IPS-11a (cell line): ENCODE data around the gene KRTCAP2.
"Not testable (repeated sequence)": the region's sequence is repeated elsewhere in the genome, so short reads cannot be mapped to it uniquely, and the experiment has no call there.

Source experiments
- H3K4me3 ChIP-seq: one replicate; pipeline ENCODE4 v1.5.1; 2013; ENCODE audit warnings: low read depth, low read length, control low read depth

Gene KRTCAP2

GRCh38 chr1:155170101-155170785 is 2.9 kb downstream of the KRTCAP2 start:
- H3K4me3 ChIP-seq: no peak overlapping the region

DNA sequence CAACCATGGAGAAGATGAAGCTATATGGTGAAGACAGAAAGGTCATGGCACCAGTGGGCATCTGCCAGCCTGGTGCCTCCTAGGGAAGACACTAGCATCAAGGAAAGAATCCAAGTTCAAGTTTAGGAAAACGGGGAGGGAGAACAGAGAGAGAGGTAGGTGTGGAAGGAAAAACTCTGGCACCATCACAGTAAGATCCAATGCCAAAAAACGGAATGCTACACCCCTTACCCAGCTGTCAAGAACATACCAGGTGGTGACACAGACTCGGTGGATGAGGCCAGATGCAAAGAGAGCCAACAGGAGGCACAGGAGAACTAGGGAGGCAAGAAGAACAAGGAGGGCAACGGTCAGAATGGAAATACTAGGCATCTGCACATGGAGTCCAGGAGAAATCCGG is 3.6 kb downstream of the KRTCAP2 start:
- no peak overlapping the region for H3K4me3 ChIP-seq

DNA sequence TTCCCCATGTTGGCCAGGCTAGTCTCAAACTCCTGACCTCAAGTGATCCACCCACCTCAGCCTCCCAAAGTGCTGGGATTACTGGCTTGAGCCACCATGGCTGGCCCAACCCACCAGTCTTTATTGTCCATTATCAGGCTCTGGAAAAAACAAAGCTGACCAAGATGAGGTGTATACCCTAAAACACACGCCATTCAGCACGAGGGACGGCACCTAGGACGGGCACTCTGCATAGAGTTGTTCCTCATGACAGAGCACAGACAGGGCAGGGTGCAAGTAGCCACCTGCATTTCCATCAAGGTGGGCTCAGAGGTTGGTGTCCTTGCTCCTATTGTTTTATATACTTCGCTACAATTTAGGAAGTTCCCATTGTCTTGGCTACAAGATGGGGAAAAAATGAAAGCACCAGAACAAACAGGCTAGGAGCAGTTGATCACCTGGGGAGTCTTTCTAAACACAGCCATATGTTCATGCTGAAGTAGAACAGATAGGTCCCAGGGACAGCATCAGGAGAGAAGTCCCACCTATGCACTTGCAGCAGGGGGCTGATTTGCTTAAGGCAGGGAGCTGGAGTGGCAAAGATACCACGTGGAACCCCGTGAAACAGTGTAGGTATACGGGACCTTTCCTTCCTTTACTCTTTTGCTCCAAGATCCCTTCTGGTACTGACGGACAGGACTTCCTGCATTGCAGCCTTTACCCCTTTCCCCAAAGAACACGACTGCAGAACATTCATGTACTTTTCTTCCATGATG is 4.5 kb downstream of the KRTCAP2 start:
- no peak overlapping the region for H3K4me3 ChIP-seq

GRCh38 chr1:155168105-155168445 is 5.0 kb downstream of the KRTCAP2 start:
- H3K4me3 ChIP-seq: not testable (repeated sequence)

DNA sequence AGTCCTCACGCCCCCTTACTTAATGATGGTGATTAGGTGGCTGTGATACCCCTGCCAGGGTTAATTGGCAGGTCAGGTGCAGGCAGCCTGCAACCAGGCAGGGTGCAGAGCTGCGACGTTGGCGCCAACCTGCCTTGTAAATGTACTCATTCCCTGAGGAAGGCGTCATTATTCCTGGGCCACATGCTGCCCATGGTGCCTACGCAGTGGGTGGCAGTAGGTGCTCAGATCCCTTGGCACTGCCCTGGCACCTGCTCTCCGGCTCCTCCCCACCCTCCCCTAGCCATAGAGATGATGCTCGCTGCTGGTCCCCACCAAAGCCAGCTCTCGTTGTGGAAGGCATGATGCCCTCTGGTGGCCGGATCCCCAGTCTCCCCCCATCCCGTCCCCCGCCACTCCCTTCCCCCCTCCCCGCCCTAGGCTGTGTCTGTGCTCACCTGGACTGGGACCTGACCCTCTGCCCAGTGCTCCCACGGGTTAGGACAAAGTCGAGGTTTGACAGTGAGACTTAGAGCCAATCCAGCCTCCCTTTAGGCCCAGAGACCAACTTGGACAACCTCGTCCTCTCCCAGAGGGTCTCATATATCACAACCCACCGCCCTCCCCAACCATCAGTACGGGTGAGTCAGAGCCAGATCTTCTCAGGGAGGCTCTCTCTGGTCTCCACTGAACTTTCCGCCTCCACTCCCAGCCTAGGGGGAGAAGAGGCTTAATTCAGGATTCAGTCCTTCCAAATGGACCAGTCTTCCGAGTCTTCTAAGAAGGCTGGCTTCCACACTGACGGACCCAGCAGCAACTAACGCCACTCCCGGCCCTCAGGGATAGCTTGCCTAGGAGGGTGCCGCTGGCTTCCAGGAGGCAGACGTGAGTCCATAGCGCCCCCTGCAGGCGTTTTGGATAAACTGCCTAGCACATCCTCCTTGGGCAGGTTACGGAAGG is 5.7 kb downstream of the KRTCAP2 start:
- peak overlapping the region; percentile 35 for H3K4me3 ChIP-seq

DNA sequence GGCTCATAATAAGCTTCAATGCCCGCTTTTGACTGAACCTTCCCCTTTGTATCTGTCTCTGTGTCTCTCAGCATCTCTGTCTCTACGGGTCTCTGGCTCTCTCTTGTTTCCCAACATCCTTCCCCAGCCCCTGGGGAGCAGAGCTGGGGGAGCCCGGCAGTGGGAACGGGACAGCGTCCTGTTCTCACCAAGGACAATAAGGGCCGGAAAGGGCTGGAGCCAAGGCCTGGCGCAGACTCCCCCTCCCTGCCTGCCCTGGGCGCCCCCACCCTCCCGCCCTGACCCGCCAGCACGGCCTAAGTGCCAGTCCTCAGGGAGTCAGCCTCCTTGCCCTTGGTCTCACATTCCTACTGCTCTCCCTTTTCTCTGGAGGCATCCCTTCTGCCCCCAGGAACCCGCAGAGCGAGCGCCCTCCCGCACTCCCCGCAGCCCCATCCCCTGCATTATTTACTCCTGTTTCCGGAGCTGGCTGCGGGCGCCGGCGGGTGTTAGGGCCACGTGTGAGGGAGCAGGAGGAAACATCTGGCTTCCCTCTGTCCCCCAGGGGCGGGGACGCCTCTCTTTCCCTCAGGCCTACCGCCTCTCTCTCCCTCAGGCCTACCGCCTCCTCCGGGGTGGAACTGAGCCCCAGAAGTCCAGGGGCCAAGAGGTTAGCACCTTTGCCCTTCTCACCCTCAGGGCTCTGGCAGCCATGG is 6.5 kb downstream of the KRTCAP2 start:
- peak overlapping the region; percentile 24 for H3K4me3 ChIP-seq

GRCh38 chr1:155166051-155166470 is 7.0 kb downstream of the KRTCAP2 start:
- no peak overlapping the region for H3K4me3 ChIP-seq

DNA sequence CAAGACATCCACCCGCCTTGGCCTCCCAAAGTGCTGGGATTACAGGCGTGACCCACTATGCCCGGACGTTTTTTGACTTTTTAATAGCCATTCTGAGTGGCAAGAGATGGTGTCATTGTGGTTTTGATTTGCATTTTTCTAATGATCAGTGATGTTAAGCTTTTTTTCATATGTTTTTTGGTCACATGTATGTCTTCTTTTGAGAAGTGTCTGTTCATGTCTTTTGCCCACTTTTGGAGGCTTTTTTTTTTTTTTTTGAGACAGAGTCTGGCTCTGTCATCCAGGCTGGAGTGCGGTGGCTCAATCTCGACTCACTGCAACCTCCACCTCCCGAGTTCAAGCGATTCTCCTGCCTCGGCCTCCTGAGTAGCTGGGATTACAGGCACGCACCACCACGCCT is 8.5 kb downstream of the KRTCAP2 start:
- H3K4me3 ChIP-seq: not testable (repeated sequence)

GRCh38 chr1:155163785-155164184 is 9.3 kb downstream of the KRTCAP2 start:
- not testable (repeated sequence) for H3K4me3 ChIP-seq

DNA sequence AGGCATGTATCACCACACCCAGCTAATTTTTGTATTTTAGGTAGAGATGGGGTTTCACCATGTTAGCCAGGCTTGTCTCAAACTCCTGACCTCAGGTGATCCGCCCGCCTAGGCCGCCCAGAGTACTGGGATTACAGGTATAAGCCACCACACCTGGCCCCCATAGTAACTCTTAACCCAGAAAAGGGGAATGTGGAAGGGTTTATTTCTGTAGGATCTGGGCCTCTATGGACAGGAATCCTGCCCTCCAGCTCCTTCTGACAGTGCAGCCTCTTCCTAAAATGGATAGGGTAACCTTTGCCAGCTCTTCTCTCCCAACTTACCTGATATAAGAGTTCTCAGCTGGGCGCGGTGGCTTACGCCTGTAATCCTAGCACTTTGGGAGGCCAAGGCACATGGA is 10.5 kb downstream of the KRTCAP2 start:
- not testable (repeated sequence) for H3K4me3 ChIP-seq

DNA sequence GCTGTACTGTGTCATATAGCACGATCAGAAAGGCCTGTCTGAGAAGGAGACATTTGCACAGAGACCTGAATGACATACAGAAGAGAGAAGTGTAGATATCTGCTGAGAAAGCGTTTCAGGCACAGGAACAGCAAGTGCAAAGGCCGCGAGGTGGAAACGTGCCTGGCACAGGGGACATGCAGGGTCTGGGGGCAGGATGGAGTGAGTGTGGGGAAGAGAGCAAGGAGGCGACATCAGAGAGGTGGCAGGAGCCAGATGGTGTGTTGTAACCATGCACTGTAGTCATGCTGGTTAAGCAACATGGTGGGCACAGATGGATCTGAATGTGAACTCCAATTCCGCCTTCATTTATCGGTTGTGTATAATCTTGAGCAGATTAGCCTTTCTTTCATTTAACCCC is 13.0 kb downstream of the KRTCAP2 start:
- no peak overlapping the region for H3K4me3 ChIP-seq

- H3K4me3 ChIP-seq: no peak overlapping the region
Observed at GRCh38 chr1:155158991-155159390, 14.1 kb downstream of the KRTCAP2 start.

GRCh38 chr1:155155996-155156643 is 17.0 kb downstream of the KRTCAP2 start:
- not testable (repeated sequence) for H3K4me3 ChIP-seq

DNA sequence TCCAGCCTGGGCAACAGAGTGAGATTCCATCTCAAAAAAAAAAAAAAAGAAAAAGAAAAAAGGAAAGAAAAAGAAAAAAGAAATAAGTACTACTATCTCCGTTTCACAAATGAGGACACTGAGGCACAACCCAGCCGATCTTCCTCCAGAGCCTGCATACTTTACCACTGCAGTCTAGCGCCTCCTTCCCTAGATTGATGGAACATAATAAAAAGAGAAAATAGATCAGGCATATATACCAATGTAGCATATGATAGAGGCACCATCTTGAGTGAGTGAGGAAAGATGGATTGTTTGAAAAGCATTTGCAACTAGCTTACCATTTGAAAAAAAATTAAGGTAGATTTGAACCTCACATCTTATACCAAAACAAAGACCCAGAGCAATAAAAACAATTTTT is 27.6 kb downstream of the KRTCAP2 start:
- H3K4me3 ChIP-seq: no peak overlapping the region

GRCh38 chr1:155141749-155142148 is 31.4 kb downstream of the KRTCAP2 start:
- no peak overlapping the region for H3K4me3 ChIP-seq

GRCh38 chr1:155140630-155140953 is 32.5 kb downstream of the KRTCAP2 start:
- H3K4me3 ChIP-seq: peak overlapping the region; percentile 93

DNA sequence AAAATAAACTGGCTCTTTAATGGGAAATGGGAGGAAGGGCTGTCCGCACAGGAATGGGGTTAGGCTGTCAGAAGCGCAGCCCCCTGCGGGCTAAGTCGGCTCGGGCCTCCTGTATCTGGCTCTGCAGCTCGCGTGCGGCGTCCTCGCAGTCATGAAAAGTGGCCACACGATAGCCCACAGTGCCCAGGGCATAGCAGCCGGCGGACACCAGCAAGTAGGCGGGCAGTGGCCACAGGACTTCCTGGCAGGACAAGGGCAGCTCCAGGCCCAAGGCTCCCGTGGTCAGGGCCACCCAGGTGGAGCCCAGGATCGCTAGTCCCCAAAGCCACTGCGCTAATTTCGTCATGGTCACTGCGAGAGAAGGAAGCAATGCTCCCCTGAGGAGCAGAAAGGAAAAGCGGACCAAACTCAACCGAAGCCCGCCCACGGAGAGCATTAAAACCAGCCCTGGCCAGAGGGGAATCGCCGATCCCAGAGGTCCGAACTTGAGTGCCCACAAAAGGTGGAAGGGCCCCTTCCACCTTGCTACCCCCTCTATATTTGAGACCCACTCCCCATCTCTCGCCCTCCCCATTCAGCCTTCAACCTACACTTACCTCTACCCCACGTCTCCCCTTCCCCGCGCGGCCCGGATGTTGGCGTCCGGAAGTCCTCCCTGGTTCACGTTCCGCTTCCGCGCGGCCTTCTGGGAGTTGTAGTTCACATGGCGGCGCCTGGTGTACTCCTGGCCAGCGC is 33.0 kb downstream of the KRTCAP2 start, which contains the start of gene DPM3:
DPM3 (minus strand) TSS at position 637 of the 735 bp plus-strand sequence; CDS start at position 346, 291 bp downstream.
- peak within 1 kb of the TSS; percentile 93 for H3K4me3 ChIP-seq

GRCh38 chr1:155137154-155137949 is 35.8 kb downstream of the KRTCAP2 start:
- no peak overlapping the region for H3K4me3 ChIP-seq

DNA sequence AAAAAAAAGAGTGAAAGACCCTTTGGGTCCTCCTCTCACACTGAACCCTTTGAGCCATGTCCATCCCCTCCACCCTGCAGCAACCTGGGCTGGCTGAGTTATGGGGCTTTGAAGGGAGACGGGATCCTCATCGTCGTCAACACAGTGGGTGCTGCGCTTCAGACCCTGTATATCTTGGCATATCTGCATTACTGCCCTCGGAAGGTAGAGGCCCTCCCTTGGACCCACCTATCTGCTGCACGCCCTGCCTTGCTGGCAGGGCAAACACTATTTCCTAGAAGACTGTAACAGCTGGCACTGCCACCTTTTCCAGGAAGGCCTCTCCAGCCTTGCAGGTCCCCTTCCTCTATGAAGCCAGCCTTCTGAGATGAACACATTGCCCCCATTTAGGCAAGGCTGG is 36.4 kb downstream of the KRTCAP2 start:
- peak overlapping the region; percentile 75 for H3K4me3 ChIP-seq
